Measurements from ENCODE around the gene ALPP. TPM values are rescaled to one million over a fixed set of nuclear protein-coding genes. Genes with fewer than 3 reads are reported as not detected.

Gene ALPP
- total RNA-seq, 2 donors from 2014 or later: not detected

- no peak overlapping the region for H3K27ac Mint-ChIP-seq
- DNase-seq: no peak
- H3K4me1 Mint-ChIP-seq: peaks cover 7% of the 10 kb centered on the region
- Histone ChIP-seq H3K27me3 (ENCODE audit: control insufficient read depth, insufficient read depth, low read length, poor library complexity, severe bottlenecking) (peaks cover 73% of the 10 kb centered on the region), H3K4me1 (ENCODE audit: control insufficient read depth, insufficient read depth, low read length) (no peaks in the 10 kb centered on the region), H3K9me3 (ENCODE audit: control insufficient read depth, low read length) (no peaks in the 10 kb centered on the region), H3K9ac (ENCODE audit: extremely low read depth, low read length, poor library complexity, severe bottlenecking) (no peak overlapping the region), H3K4me3 (ENCODE audit: low read length) (peak overlapping the region; percentile 60), H3K36me3 (ENCODE audit: control insufficient read depth, insufficient read depth, low read length) (no peaks in the 10 kb centered on the region), H3K27ac (ENCODE audit: low read depth, low read length) (no peak overlapping the region)
- H3K9me3 Mint-ChIP-seq: no peaks in the 10 kb centered on the region
- peaks cover 94% of the 10 kb centered on the region for H3K27me3 Mint-ChIP-seq (ENCODE audit: insufficient read depth)
- WGBS, 2 experiments (ENCODE audit: insufficient coverage in 1 of 2, insufficient read length in 1 of 2): 45 to 47% methylated on average over 16 to 24 of the region's 24 CpGs
- no peaks in the 10 kb centered on the region for H3K36me3 Mint-ChIP-seq (ENCODE audit: low read depth)
- peak overlapping the region; percentile 44 for H3K4me3 Mint-ChIP-seq
- peak; percentile 16 for TF ChIP-seq CTCF (conservative IDR thresholded peaks at IDR 0.05)
These were observed 7.3 kb downstream of the ALPP start for GRCh38 chr2:232385660-232386489.

- Histone ChIP-seq H3K36me3 (ENCODE audit: control insufficient read depth, insufficient read depth, low read length) (no peaks in the 10 kb centered on the region), H3K4me1 (ENCODE audit: control insufficient read depth, insufficient read depth, low read length) (no peaks in the 10 kb centered on the region), H3K9ac (ENCODE audit: extremely low read depth, low read length, poor library complexity, severe bottlenecking) (no peak overlapping the region), H3K4me3 (ENCODE audit: low read length) (peak overlapping the region; percentile 60), H3K27me3 (ENCODE audit: control insufficient read depth, insufficient read depth, low read length, poor library complexity, severe bottlenecking) (peaks cover 79% of the 10 kb centered on the region), H3K9me3 (ENCODE audit: control insufficient read depth, low read length) (no peaks in the 10 kb centered on the region), H3K27ac (ENCODE audit: low read depth, low read length) (no peak overlapping the region)
- H3K36me3 Mint-ChIP-seq (ENCODE audit: low read depth): no peaks in the 10 kb centered on the region
- WGBS, 2 experiments (ENCODE audit: insufficient coverage in 1 of 2, insufficient read length in 1 of 2): 0 to 2% methylated on average over 1 to 23 of the region's 23 CpGs
- peaks cover 7% of the 10 kb centered on the region for H3K4me1 Mint-ChIP-seq
- H3K27ac Mint-ChIP-seq: no peak overlapping the region
- TF ChIP-seq CTCF (conservative IDR thresholded peaks at IDR 0.05): no peak
- H3K9me3 Mint-ChIP-seq: no peaks in the 10 kb centered on the region
- DNase-seq: no peak
- H3K4me3 Mint-ChIP-seq: peak overlapping the region; percentile 44
- H3K27me3 Mint-ChIP-seq (ENCODE audit: insufficient read depth): peaks cover 95% of the 10 kb centered on the region
These were observed 7.9 kb downstream of the ALPP start for GRCh38 chr2:232386490-232386739.

GRCh38 chr2:232386740-232387450 is 8.3 kb downstream of the ALPP start:
- H3K36me3 Mint-ChIP-seq (ENCODE audit: low read depth): no peaks in the 10 kb centered on the region
- Histone ChIP-seq H3K27me3 (ENCODE audit: control insufficient read depth, insufficient read depth, low read length, poor library complexity, severe bottlenecking) (peaks cover 83% of the 10 kb centered on the region), H3K27ac (ENCODE audit: low read depth, low read length) (no peak overlapping the region), H3K9ac (ENCODE audit: extremely low read depth, low read length, poor library complexity, severe bottlenecking) (no peak overlapping the region), H3K4me3 (ENCODE audit: low read length) (peak overlapping the region; percentile 60), H3K4me1 (ENCODE audit: control insufficient read depth, insufficient read depth, low read length) (no peaks in the 10 kb centered on the region), H3K36me3 (ENCODE audit: control insufficient read depth, insufficient read depth, low read length) (no peaks in the 10 kb centered on the region), H3K9me3 (ENCODE audit: control insufficient read depth, low read length) (no peaks in the 10 kb centered on the region)
- H3K27ac Mint-ChIP-seq: no peak overlapping the region
- H3K27me3 Mint-ChIP-seq (ENCODE audit: insufficient read depth): peaks cover 92% of the 10 kb centered on the region
- H3K9me3 Mint-ChIP-seq: no peaks in the 10 kb centered on the region
- no peak for TF ChIP-seq CTCF (conservative IDR thresholded peaks at IDR 0.05)
- H3K4me1 Mint-ChIP-seq: peaks cover 7% of the 10 kb centered on the region
- H3K4me3 Mint-ChIP-seq: peak overlapping the region; percentile 44
- peak; percentile 78 for DNase-seq
- WGBS, 2 experiments (ENCODE audit: insufficient coverage in 1 of 2, insufficient read length in 1 of 2): 3 to 7% methylated on average over 32 to 75 of the region's 75 CpGs

Measured in endodermal cell (in vitro differentiated cells).